Measurements from ENCODE around the gene EDEM3.
"Not testable (repeated sequence)": the region's sequence is repeated elsewhere in the genome, so short reads cannot be mapped to it uniquely, and the experiment has no call there.

Gene EDEM3

GRCh38 chr1:184682956-184683355 lies 71.7 kb downstream of the EDEM3 start:
- Histone ChIP-seq H3K4me2 (no peak overlapping the region), H3K27me3 (no peaks in the 10 kb centered on the region), H3K36me3 (no peaks in the 10 kb centered on the region), H3K9ac (no peak overlapping the region), H3K9me3 (replicated peaks in 1 of 11) (peaks cover 14 to 37% (median 22%) of the 10 kb centered on the region in 11 experiments), H3K4me3 (no peak overlapping the region), H3K4me1 (peaks cover 0 to 33% (median 0%) of the 10 kb centered on the region in 10 experiments; a peak in 6 of 20 replicates), H3K27ac (no peak overlapping the region), H4K20me1 (no peaks in the 10 kb centered on the region)
- TF ChIP-seq Cebpa-rat (IDR thresholded peaks at IDR 0.05), result no peak

DNA sequence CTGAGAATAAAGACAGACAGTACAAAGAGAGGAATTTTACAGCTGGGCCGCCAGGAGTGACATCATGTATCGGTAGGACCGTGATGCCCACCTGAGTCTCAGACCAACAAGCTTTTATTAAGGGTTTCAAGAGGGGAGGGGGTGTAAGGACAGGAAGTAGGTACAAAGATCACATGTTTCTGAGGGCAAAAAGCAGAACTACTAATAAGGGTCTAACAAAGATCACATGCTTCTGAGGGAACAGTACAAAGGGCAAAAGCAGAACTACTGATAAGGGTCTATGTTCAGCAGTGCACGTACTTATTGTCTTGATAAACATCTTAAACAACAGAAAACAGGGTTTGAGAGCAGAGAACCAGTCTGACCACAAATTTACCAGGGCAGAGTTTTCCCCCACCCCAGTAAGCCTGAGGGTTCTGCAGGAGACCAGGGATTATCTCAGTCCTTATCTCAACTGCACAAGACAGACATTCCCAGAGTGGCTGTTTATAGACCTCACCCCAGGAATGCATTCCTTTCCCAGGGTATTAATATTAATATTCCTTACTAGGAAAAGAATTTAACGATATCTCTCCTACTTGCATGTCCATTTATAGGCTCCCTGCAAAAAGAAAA lies 73.9 kb downstream of the EDEM3 start:
- H4K20me1 ChIP-seq, H3K9ac ChIP-seq, H3K4me2 ChIP-seq, H3K27me3 ChIP-seq, H3K27ac ChIP-seq, H3K36me3 ChIP-seq, H3K4me3 ChIP-seq: not testable (repeated sequence)
- peaks cover 0 to 11% (median 0%) of the 10 kb centered on the region in 10 experiments; a peak in 3 of 20 replicates for H3K4me1 ChIP-seq
- H3K9me3 ChIP-seq (replicated peaks in 1 of 11), result peaks cover 14 to 37% (median 22%) of the 10 kb centered on the region in 11 experiments

GRCh38 chr1:184679472-184679871 lies 75.2 kb downstream of the EDEM3 start:
- not testable (repeated sequence) for H3K36me3 ChIP-seq, H3K4me3 ChIP-seq, H3K9ac ChIP-seq, H3K4me2 ChIP-seq, H4K20me1 ChIP-seq, H3K4me1 ChIP-seq, H3K27ac ChIP-seq, H3K27me3 ChIP-seq
- H3K9me3 ChIP-seq (replicated peaks in 1 of 11), result peaks cover 14 to 37% (median 22%) of the 10 kb centered on the region in 11 experiments

DNA sequence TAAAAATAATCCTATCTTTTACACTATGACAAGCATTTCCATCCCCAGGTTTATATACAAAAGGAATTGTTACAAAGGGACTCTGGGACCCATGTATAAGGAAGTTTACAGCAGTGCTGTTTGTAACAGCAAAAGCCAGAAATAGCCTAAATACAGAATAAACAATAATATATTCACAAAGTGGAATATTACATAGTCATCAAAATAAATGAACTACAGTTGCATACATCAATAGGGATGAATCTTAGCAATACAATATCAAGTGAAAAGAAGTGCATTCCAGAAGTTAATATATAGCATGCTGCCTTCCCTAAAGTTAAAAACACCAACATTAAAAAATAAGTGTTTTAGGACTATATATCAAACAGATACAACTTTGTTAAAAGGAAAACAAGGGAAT lies 77.3 kb downstream of the EDEM3 start:
- no peak overlapping the region for H3K27ac ChIP-seq
- no peak overlapping the region for H3K4me3 ChIP-seq
- H3K27me3 ChIP-seq, result no peaks in the 10 kb centered on the region
- no peak overlapping the region for H3K4me2 ChIP-seq
- H3K9me3 ChIP-seq (replicated peaks in 1 of 11), result peaks cover 14 to 31% (median 21%) of the 10 kb centered on the region in 11 experiments
- no peak overlapping the region for H3K9ac ChIP-seq
- no peak for TF ChIP-seq Cebpa-rat (IDR thresholded peaks at IDR 0.05)
- H4K20me1 ChIP-seq, result no peaks in the 10 kb centered on the region
- no peaks in the 10 kb centered on the region for H3K4me1 ChIP-seq
- H3K36me3 ChIP-seq, result no peaks in the 10 kb centered on the region

- H3K9ac ChIP-seq, result no peak overlapping the region
- H3K4me3 ChIP-seq, result no peak overlapping the region
- no peaks in the 10 kb centered on the region for H3K27me3 ChIP-seq
- no peak for TF ChIP-seq Cebpa-rat (IDR thresholded peaks at IDR 0.05)
- H3K9me3 ChIP-seq (replicated peaks in 1 of 11), result no peaks in the 10 kb centered on the region; a peak in 2 of 22 replicates
- no peak overlapping the region for H3K27ac ChIP-seq
- no peaks in the 10 kb centered on the region for H4K20me1 ChIP-seq
- no peaks in the 10 kb centered on the region for H3K36me3 ChIP-seq
- H3K4me1 ChIP-seq, result no peaks in the 10 kb centered on the region
- H3K4me2 ChIP-seq, result no peak overlapping the region
Measured at GRCh38 chr1:184673305-184673704, 81.4 kb downstream of the EDEM3 start.

- Histone ChIP-seq H3K9ac (no peak overlapping the region), H3K9me3 (replicated peaks in 1 of 11) (no peaks in the 10 kb centered on the region; a peak in 2 of 22 replicates), H3K4me2 (no peak overlapping the region), H3K27me3 (no peaks in the 10 kb centered on the region), H3K36me3 (no peaks in the 10 kb centered on the region), H3K4me1 (no peaks in the 10 kb centered on the region), H3K27ac (no peak overlapping the region), H3K4me3 (no peak overlapping the region), H4K20me1 (no peaks in the 10 kb centered on the region)
- TF ChIP-seq Cebpa-rat (IDR thresholded peaks at IDR 0.05), result no peak
Measured at GRCh38 chr1:184672013-184672726, 82.5 kb downstream of the EDEM3 start.

- Histone ChIP-seq H3K9ac (no peak overlapping the region), H3K36me3 (no peaks in the 10 kb centered on the region), H4K20me1 (no peaks in the 10 kb centered on the region), H3K9me3 (replicated peaks in 1 of 11) (0 out of 22 replicates have a peak, but pooled peaks cover 0 to under 1% (median 0%) of the 10 kb centered on the region in 11 experiments), H3K27ac (no peak overlapping the region), H3K4me3 (no peak overlapping the region), H3K4me2 (no peak overlapping the region), H3K4me1 (no peaks in the 10 kb centered on the region), H3K27me3 (no peaks in the 10 kb centered on the region)
- no peak for TF ChIP-seq Cebpa-rat (IDR thresholded peaks at IDR 0.05)
Measured at GRCh38 chr1:184669391-184669790, 85.3 kb downstream of the EDEM3 start.

GRCh38 chr1:184665360-184665759 lies 89.3 kb downstream of the EDEM3 start:
- no peaks in the 10 kb centered on the region for H4K20me1 ChIP-seq
- no peak overlapping the region for H3K27ac ChIP-seq
- H3K4me2 ChIP-seq, result no peak overlapping the region
- no peaks in the 10 kb centered on the region for H3K4me1 ChIP-seq
- no peaks in the 10 kb centered on the region for H3K36me3 ChIP-seq
- no peak overlapping the region for H3K9ac ChIP-seq
- H3K9me3 ChIP-seq (replicated peaks in 1 of 11), result peaks cover 0 to 7% (median 0%) of the 10 kb centered on the region in 11 experiments; a peak in 1 of 22 replicates
- TF ChIP-seq Cebpa-rat (IDR thresholded peaks at IDR 0.05), result no peak
- no peaks in the 10 kb centered on the region for H3K27me3 ChIP-seq
- H3K4me3 ChIP-seq, result no peak overlapping the region

GRCh38 chr1:184664661-184665060 lies 90.0 kb downstream of the EDEM3 start:
- H3K27ac ChIP-seq, result no peak overlapping the region
- H3K4me3 ChIP-seq, result no peak overlapping the region
- H3K4me2 ChIP-seq, result no peak overlapping the region
- H3K36me3 ChIP-seq, result no peaks in the 10 kb centered on the region
- TF ChIP-seq Cebpa-rat (IDR thresholded peaks at IDR 0.05), result no peak
- H4K20me1 ChIP-seq, result no peaks in the 10 kb centered on the region
- H3K4me1 ChIP-seq, result no peaks in the 10 kb centered on the region
- H3K27me3 ChIP-seq, result no peaks in the 10 kb centered on the region
- no peak overlapping the region for H3K9ac ChIP-seq
- H3K9me3 ChIP-seq (replicated peaks in 1 of 11), result peaks cover 0 to 7% (median 0%) of the 10 kb centered on the region in 11 experiments; a peak in 1 of 22 replicates

Data from BLaER1 treated with 17β-estradiol and CSF1 and Interleukin-3, amounts not matched to agents 10 nM and 100 nM (cell line).